GM20431 (cell line): ENCODE measurements around the gene RHBDL2.
"Not testable (repeated sequence)": the region's sequence is repeated elsewhere in the genome, so short reads cannot be mapped to it uniquely, and the experiment has no call there.

Source experiments
- in situ Hi-C: fragments of 300-500 bp; cut with MseI, MboI; formaldehyde crosslinking; loops from one replicate; pipeline ENCODE4 v1.15.0; 2020; ENCODE audit warnings: low sequenced_read_pairs; ENCODE audit not compliant: unreplicated experiment

RHBDL2 gene

GRCh38 chr1:38941527-38942019, at the start of gene RHBDL2:
TSS of gene RHBDL2 (minus strand) at chr1:38941830. CDS start at chr1:38919212, 22,618 bp downstream.
- in situ Hi-C loops = no loop called here

GRCh38 chr1:38990738-38991637, 49.4 kb upstream of the RHBDL2 start, which contains the start of gene AKIRIN1:
TSS of gene AKIRIN1 (plus strand) at chr1:38991276. CDS start at chr1:38991381, 105 bp downstream.
- in situ Hi-C loops = no loop called here

- in situ Hi-C loops = no loop called here
These were observed 48.7 kb upstream of the RHBDL2 start for GRCh38 chr1:38990386-38990737.

GRCh38 chr1:38989979-38990378, 48.3 kb upstream of the RHBDL2 start:
- in situ Hi-C loops = no loop called here

GRCh38 chr1:38979380-38979779, 37.8 kb upstream of the RHBDL2 start:
- in situ Hi-C loops = not testable (repeated sequence)

GRCh38 chr1:38978245-38978542, 36.6 kb upstream of the RHBDL2 start:
- in situ Hi-C loops = not testable (repeated sequence)

- in situ Hi-C loops = not testable (repeated sequence)
These were observed 36.0 kb upstream of the RHBDL2 start for GRCh38 chr1:38977399-38978244.

- in situ Hi-C loops = no loop called here
These were observed 32.2 kb upstream of the RHBDL2 start for GRCh38 chr1:38973659-38974437.

GRCh38 chr1:38973145-38973544, 31.5 kb upstream of the RHBDL2 start:
- in situ Hi-C loops = not testable (repeated sequence)

- in situ Hi-C loops = no loop called here
These were observed 22.5 kb upstream of the RHBDL2 start for GRCh38 chr1:38964140-38964548.

- in situ Hi-C loops = no loop called here
These were observed 20.9 kb upstream of the RHBDL2 start for GRCh38 chr1:38962560-38962959.

GRCh38 chr1:38962113-38962512, 20.5 kb upstream of the RHBDL2 start:
- in situ Hi-C loops = no loop called here

- in situ Hi-C loops = no loop called here
These were observed 17.3 kb upstream of the RHBDL2 start for GRCh38 chr1:38958967-38959366.

GRCh38 chr1:38953433-38953860, 11.8 kb upstream of the RHBDL2 start:
- in situ Hi-C loops = no loop called here

- in situ Hi-C loops = no loop called here
These were observed 8.9 kb upstream of the RHBDL2 start for GRCh38 chr1:38950553-38950952.

GRCh38 chr1:38944547-38944946, 2.9 kb upstream of the RHBDL2 start:
- in situ Hi-C loops = no loop called here

GRCh38 chr1:38942664-38943428, 1.2 kb upstream of the RHBDL2 start:
- in situ Hi-C loops = no loop called here

- in situ Hi-C loops = no loop called here
These were observed 537 bp downstream of the RHBDL2 start for GRCh38 chr1:38941093-38941492.

- in situ Hi-C loops = no loop called here
These were observed 1.1 kb downstream of the RHBDL2 start for GRCh38 chr1:38940339-38941047.
